Liver (tissue), 9 donors: ENCODE data around the gene PP2D1. TPM values are rescaled to one million over a fixed set of nuclear protein-coding genes. Genes with fewer than 3 reads are reported as not detected.
"Not testable (repeated sequence)": the region's sequence is repeated elsewhere in the genome, so short reads cannot be mapped to it uniquely, and the experiment has no call there.

Source experiments
- DNase-seq: peaks from one replicate; pipeline ENCODE4 v3.0.0-alpha.2; 2017; ENCODE audit warnings: low spot score
- H3K27ac ChIP-seq, 2 donors: one replicate each; pipeline ENCODE4 v1.7.0; 2013; ENCODE audit warnings: inconsistent platforms in 2 of 2, low read length in 2 of 2, control low read depth in 1 of 2, low read depth in 1 of 2, mild to moderate bottlenecking in 1 of 2
- H3K27me3 ChIP-seq, 4 donors: one replicate each; pipeline versions ENCODE4 v1.6.1 to v1.7.0; 2013; ENCODE audit warnings: low read length in 3 of 4, inconsistent platforms in 1 of 4, mild to moderate bottlenecking in 1 of 4, moderate library complexity in 1 of 4; ENCODE audit not compliant: control insufficient read depth in 4 of 4, insufficient read depth in 4 of 4
- H3K36me3 ChIP-seq, 4 donors: one replicate each; pipeline versions ENCODE4 v1.6.1 to v1.7.0; 2013; ENCODE audit warnings: low read length in 3 of 4, mild to moderate bottlenecking in 3 of 4, low read depth in 1 of 4, moderate library complexity in 1 of 4; ENCODE audit not compliant: control insufficient read depth in 4 of 4, insufficient read depth in 3 of 4
- H3K4me1 ChIP-seq, 4 donors: one replicate each; pipeline versions ENCODE4 v1.6.1 to v1.7.0; 2013; ENCODE audit warnings: low read length in 3 of 4, mild to moderate bottlenecking in 3 of 4, moderate library complexity in 1 of 4; ENCODE audit not compliant: control insufficient read depth in 4 of 4, insufficient read depth in 4 of 4
- H3K4me3 ChIP-seq, 3 donors: one replicate each; pipeline versions ENCODE4 v1.6.1 to v1.7.0; 2013; ENCODE audit warnings: low read length in 3 of 3, control low read depth in 1 of 3, low read depth in 1 of 3, mild to moderate bottlenecking in 1 of 3
- H3K9ac ChIP-seq, 2 donors: one replicate each; pipeline ENCODE4 v1.7.0; 2013; ENCODE audit warnings: low read length in 2 of 2, mild to moderate bottlenecking in 2 of 2, moderate library complexity in 2 of 2, control low read depth in 1 of 2, low read depth in 1 of 2
- H3K9me3 ChIP-seq, 4 donors: one replicate each; pipeline versions ENCODE4 v1.6.1 to v1.7.0; 2013; ENCODE audit warnings: low read length in 3 of 4; ENCODE audit not compliant: control insufficient read depth in 4 of 4
- EGR1 ChIP-seq, 2 donors: IDR thresholded peaks; 2 replicates each; pipeline ENCODE4 v1.6.1; 2016 to 2018; ENCODE audit warnings: antibody characterized with exemption in 2 of 2, low read depth in 2 of 2
- FOXA2 ChIP-seq: IDR thresholded peaks from 2 replicates; pipeline ENCODE4 v1.6.1; 2016; ENCODE audit warnings: antibody characterized with exemption
- GABPA ChIP-seq, 2 donors: IDR thresholded peaks in 1 of 2; conservative IDR thresholded peaks in 1 of 2; 2 replicates each; pipeline ENCODE4 v1.6.1; 2016; ENCODE audit warnings: antibody characterized with exemption in 2 of 2, mild to moderate bottlenecking in 1 of 2, moderate library complexity in 1 of 2
- HNF4A ChIP-seq, 2 donors: conservative IDR thresholded peaks; 2 replicates each; pipeline ENCODE4 v1.6.1; 2016; ENCODE audit warnings: antibody characterized with exemption in 2 of 2, mild to moderate bottlenecking in 2 of 2
- HNF4G ChIP-seq: IDR thresholded peaks from 2 replicates; pipeline ENCODE4 v1.6.1; 2016; ENCODE audit warnings: antibody characterized with exemption
- JUND ChIP-seq, 2 donors: IDR thresholded peaks; 2 replicates each; pipeline ENCODE4 v1.6.1; 2016; ENCODE audit warnings: antibody characterized with exemption in 2 of 2
- RAD21 ChIP-seq, 2 donors: IDR thresholded peaks; 2 replicates each; pipeline ENCODE4 v1.6.1; 2016; ENCODE audit warnings: antibody characterized with exemption in 2 of 2, mild to moderate bottlenecking in 2 of 2
- SP1 ChIP-seq: IDR thresholded peaks from 2 replicates; pipeline ENCODE4 v1.6.1; 2018; ENCODE audit warnings: antibody characterized with exemption, mild to moderate bottlenecking
- TAF1 ChIP-seq: conservative IDR thresholded peaks from 2 replicates; pipeline ENCODE4 v1.6.1; 2016; ENCODE audit warnings: antibody characterized with exemption, mild to moderate bottlenecking
- WGBS: extraction: QIAGEN DNeasy Blood & Tissue Kit; methylation state at CpG from one replicate; pipeline ENCODE4 v1.1.7; 2013; 5-methylcytosine and 5-hydroxymethylcytosine counted together
- polyA plus RNA-seq, 2 donors: library from polyadenylated mRNA; stranded (reverse) in 1 of 2; unstranded in 1 of 2; fragments of 200-250 nt in 1 of 2; fragments of >200 nt in 1 of 2; fragmentation: Nextera tagmentation in 1 of 2; extraction: Ambion mirVana in 1 of 2; gene quantifications; one replicate each; pipeline versions ENCODE4 v1.2.1 to v1.2.3, GENCODE V29; 2013 to 2015
- total RNA-seq, 2 donors: library from RNA; depleted of rRNA; stranded (reverse); fragments of >200 nt; gene quantifications; one replicate each; pipeline ENCODE4 v1.2.3, GENCODE V29; 2014
- TF ChIP-seq, protein P1 (sequence below): IDR thresholded peaks from 2 replicates; pipeline ENCODE4 v1.6.1; 2016; ENCODE audit warnings: antibody characterized with exemption
- TF ChIP-seq, protein P2 (sequence below): IDR thresholded peaks from 2 replicates; pipeline ENCODE4 v1.6.1; 2016; ENCODE audit warnings: antibody characterized with exemption
- TF ChIP-seq, protein P3 (sequence below): IDR thresholded peaks from 2 replicates; pipeline ENCODE4 v1.6.1; 2016; ENCODE audit warnings: antibody characterized with exemption
- TF ChIP-seq, protein P4 (sequence below): fragments of 150-350 bp; IDR thresholded peaks from 2 replicates; pipeline ENCODE4 v1.5.1; 2017; ENCODE audit warnings: improper control_type of control experiment, low read depth, low read length; ENCODE audit not compliant: missing input control
- TF ChIP-seq, protein P5 (sequence below): IDR thresholded peaks from 2 replicates; pipeline ENCODE4 v1.6.1; 2016; ENCODE audit warnings: antibody characterized with exemption, mild to moderate bottlenecking
- donor health status: healthy.
- donor health status: healthy.
- donor health status: healthy.
- donor health status: healthy.
- donor health status: healthy.

The PP2D1 gene
- total and polyA plus RNA-seq, 4 donors, result 0.31 TPM; not detected in 3

DNA sequence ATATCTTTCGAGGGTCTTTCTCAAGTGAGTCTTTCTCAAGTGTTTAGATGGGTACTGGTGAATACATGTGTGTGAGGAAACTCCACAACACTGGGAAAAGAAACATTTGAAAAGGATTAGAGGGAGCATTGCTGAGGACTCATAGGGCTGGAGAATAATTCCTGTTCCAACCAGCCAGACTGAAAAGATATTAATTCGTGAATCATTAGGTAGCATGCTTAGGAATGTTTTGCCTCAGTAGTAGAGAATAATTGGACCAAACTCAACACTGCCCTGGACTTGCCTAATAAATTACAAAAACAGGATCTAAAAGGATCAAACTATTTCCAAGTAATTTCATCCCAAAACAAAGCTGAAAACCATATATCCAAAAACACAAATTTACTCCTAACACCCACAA, 17.3 kb downstream of the PP2D1 start (continued):
- TF ChIP-seq HNF4A (conservative IDR thresholded peaks at IDR 0.05) (no peak), HNF4G (no peak), EGR1 (IDR thresholded peaks at IDR 0.05; ENCODE audit: low read depth in 2 of 2) (no peak)

DNA sequence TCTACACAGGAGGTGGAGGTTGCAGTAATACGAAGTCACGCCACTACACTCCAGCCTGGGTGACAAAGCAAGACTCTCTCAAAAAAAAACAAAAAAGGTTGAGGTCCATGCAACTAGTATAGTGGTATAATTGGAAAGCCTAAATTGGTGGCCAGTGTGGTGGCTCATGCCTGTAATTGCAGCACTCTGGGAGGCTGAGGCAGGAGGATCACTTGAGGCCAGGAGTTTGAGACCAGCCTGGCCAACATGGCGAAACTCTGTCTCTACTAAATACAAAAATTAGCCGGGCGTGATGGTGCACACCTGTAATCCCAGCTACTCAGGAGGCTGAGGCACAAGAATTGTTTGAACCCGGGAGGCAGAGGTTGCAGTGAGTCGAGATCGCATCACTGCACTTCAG, 23.2 kb downstream of the PP2D1 start:
- not testable (repeated sequence) for H3K9ac ChIP-seq, H3K9me3 ChIP-seq, H3K27me3 ChIP-seq, H3K4me1 ChIP-seq, H3K27ac ChIP-seq, H3K4me3 ChIP-seq, H3K36me3 ChIP-seq, DNase-seq
- WGBS, result 97% methylated on average over 8 of the region's 8 CpGs

DNA sequence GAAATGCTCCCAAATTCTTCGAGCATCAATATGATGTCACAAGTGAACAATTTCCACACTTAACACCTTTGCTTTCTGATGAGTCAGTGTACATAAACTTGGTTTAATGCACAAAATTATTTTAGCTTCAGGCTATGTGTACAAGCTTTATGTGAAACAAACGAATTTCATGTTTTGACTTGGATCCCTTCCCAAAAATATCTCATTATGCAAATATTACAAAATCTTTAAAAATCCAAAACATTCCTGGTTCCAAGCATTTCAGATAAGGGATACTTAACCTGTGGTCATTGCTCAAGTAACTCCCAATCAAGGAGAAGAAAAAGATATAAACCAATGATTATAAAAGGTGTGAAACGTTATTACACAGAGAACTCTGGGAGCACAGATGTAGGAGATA, 40.0 kb downstream of the PP2D1 start:
- Histone ChIP-seq H3K4me3 (no peak overlapping the region), H3K36me3 (peaks cover 1 to 24% (median 16%) of the 10 kb centered on the region in 4 donors), H3K9ac (no peak overlapping the region), H3K27ac (no peak overlapping the region), H3K27me3 (no peaks in the 10 kb centered on the region), H3K4me1 (peaks cover 0 to 6% (median 4%) of the 10 kb centered on the region in 4 donors), H3K9me3 (no peaks in the 10 kb centered on the region)
- TF ChIP-seq GABPA (IDR thresholded peaks at IDR 0.05 in 1 of 2, conservative IDR thresholded peaks at IDR 0.05 in 1 of 2) (no peak), RAD21 (IDR thresholded peaks at IDR 0.05) (no peak), FOXA2 (no peak), TAF1 (no peak), HNF4G (no peak), JUND (IDR thresholded peaks at IDR 0.05) (no peak), SP1 (no peak)
- TF ChIP-seq, protein P1, sequence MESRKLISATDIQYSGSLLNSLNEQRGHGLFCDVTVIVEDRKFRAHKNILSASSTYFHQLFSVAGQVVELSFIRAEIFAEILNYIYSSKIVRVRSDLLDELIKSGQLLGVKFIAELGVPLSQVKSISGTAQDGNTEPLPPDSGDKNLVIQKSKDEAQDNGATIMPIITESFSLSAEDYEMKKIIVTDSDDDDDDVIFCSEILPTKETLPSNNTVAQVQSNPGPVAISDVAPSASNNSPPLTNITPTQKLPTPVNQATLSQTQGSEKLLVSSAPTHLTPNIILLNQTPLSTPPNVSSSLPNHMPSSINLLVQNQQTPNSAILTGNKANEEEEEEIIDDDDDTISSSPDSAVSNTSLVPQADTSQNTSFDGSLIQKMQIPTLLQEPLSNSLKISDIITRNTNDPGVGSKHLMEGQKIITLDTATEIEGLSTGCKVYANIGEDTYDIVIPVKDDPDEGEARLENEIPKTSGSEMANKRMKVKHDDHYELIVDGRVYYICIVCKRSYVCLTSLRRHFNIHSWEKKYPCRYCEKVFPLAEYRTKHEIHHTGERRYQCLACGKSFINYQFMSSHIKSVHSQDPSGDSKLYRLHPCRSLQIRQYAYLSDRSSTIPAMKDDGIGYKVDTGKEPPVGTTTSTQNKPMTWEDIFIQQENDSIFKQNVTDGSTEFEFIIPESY, result no peak
- TF ChIP-seq, protein P2, sequence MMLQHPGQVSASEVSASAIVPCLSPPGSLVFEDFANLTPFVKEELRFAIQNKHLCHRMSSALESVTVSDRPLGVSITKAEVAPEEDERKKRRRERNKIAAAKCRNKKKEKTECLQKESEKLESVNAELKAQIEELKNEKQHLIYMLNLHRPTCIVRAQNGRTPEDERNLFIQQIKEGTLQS, result no peak
- TF ChIP-seq, protein P3, sequence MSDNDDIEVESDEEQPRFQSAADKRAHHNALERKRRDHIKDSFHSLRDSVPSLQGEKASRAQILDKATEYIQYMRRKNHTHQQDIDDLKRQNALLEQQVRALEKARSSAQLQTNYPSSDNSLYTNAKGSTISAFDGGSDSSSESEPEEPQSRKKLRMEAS, result no peak
- TF ChIP-seq, protein P4, sequence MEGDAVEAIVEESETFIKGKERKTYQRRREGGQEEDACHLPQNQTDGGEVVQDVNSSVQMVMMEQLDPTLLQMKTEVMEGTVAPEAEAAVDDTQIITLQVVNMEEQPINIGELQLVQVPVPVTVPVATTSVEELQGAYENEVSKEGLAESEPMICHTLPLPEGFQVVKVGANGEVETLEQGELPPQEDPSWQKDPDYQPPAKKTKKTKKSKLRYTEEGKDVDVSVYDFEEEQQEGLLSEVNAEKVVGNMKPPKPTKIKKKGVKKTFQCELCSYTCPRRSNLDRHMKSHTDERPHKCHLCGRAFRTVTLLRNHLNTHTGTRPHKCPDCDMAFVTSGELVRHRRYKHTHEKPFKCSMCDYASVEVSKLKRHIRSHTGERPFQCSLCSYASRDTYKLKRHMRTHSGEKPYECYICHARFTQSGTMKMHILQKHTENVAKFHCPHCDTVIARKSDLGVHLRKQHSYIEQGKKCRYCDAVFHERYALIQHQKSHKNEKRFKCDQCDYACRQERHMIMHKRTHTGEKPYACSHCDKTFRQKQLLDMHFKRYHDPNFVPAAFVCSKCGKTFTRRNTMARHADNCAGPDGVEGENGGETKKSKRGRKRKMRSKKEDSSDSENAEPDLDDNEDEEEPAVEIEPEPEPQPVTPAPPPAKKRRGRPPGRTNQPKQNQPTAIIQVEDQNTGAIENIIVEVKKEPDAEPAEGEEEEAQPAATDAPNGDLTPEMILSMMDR, result no peak
- TF ChIP-seq, protein P5, sequence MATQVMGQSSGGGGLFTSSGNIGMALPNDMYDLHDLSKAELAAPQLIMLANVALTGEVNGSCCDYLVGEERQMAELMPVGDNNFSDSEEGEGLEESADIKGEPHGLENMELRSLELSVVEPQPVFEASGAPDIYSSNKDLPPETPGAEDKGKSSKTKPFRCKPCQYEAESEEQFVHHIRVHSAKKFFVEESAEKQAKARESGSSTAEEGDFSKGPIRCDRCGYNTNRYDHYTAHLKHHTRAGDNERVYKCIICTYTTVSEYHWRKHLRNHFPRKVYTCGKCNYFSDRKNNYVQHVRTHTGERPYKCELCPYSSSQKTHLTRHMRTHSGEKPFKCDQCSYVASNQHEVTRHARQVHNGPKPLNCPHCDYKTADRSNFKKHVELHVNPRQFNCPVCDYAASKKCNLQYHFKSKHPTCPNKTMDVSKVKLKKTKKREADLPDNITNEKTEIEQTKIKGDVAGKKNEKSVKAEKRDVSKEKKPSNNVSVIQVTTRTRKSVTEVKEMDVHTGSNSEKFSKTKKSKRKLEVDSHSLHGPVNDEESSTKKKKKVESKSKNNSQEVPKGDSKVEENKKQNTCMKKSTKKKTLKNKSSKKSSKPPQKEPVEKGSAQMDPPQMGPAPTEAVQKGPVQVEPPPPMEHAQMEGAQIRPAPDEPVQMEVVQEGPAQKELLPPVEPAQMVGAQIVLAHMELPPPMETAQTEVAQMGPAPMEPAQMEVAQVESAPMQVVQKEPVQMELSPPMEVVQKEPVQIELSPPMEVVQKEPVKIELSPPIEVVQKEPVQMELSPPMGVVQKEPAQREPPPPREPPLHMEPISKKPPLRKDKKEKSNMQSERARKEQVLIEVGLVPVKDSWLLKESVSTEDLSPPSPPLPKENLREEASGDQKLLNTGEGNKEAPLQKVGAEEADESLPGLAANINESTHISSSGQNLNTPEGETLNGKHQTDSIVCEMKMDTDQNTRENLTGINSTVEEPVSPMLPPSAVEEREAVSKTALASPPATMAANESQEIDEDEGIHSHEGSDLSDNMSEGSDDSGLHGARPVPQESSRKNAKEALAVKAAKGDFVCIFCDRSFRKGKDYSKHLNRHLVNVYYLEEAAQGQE, result no peak
- 59% methylated on average over 3 of the region's 3 CpGs for WGBS
- no peak for DNase-seq
